ENCODE results near the gene ARSK.

Gene ARSK

DNA sequence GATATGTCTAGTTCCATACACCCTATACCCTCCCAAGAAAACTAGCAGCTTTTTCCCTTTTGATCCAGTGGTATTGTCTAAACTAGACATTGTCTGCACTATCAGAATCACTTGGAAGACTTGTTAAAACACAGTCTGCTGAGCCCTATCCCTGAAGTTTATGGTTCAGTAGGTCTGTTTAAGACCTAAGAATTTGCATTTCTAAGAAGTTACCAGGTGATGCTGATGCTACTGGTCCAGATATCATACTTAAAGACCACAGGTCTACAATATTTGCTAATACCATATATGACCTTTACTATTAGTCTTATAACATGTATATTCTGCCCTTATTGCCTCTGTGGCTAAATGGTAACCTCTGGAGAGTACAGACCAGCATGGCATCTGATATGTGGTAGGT, 23.4 kb upstream of the ARSK start:
- Histone ChIP-seq H3K4me1 (ENCODE audit: control insufficient read depth, insufficient read depth, low read length) (peaks cover 29% of the 10 kb centered on the region), H3K9me3 (ENCODE audit: control insufficient read depth, insufficient read depth, low read depth, low read length) (no peaks in the 10 kb centered on the region), H3K9ac (ENCODE audit: low read length) (no peak overlapping the region), H3K36me3 (ENCODE audit: control insufficient read depth, insufficient read depth, low read length) (peaks cover 47% of the 10 kb centered on the region), H3K4me3 (ENCODE audit: low read depth, low read length) (no peak overlapping the region), H3K27ac (ENCODE audit: low read depth, low read length) (no peak overlapping the region), H3K27me3 (ENCODE audit: control insufficient read depth, insufficient read depth, low read length) (no peaks in the 10 kb centered on the region)

GRCh38 chr5:95532415-95532814, 22.5 kb upstream of the ARSK start:
- H3K4me3 ChIP-seq (ENCODE audit: low read depth, low read length), result peak overlapping the region; percentile 14; the same call in 1 of the 2 replicates
- peaks cover 47% of the 10 kb centered on the region for H3K36me3 ChIP-seq (ENCODE audit: control insufficient read depth, insufficient read depth, low read length)

DNA sequence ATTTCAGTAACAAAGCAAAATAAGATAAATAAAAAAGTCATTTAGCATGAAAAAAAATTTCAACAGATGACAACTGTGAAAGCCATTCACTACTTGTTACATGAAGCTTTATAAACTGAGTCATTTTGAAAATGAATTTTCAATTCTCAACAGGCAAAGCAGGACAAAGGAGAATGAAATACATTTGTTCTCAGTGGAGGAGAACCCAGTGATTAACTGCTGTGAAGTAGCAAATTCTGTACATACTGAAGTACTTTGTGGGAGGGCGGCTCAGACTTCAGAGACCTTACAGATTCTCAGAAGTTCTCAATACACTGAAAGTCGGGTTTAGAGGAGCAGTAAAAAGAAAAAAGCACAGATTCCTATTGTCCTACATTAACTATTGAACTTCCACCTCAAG, 21.8 kb upstream of the ARSK start:
- no peaks in the 10 kb centered on the region for H3K27me3 ChIP-seq (ENCODE audit: control insufficient read depth, insufficient read depth, low read length)
- no peak overlapping the region for H3K9ac ChIP-seq (ENCODE audit: low read length)
- peaks cover 43% of the 10 kb centered on the region for H3K36me3 ChIP-seq (ENCODE audit: control insufficient read depth, insufficient read depth, low read length)
- peak overlapping the region; percentile 34 for H3K27ac ChIP-seq (ENCODE audit: low read depth, low read length)
- H3K4me1 ChIP-seq (ENCODE audit: control insufficient read depth, insufficient read depth, low read length), result peaks cover 29% of the 10 kb centered on the region
- H3K9me3 ChIP-seq (ENCODE audit: control insufficient read depth, insufficient read depth, low read depth, low read length), result no peaks in the 10 kb centered on the region
- H3K4me3 ChIP-seq (ENCODE audit: low read depth, low read length), result no peak overlapping the region

More at GRCh38 chr5:95532415-95532814, 22.5 kb upstream of the ARSK start:
- peaks cover 29% of the 10 kb centered on the region for H3K4me1 ChIP-seq (ENCODE audit: control insufficient read depth, insufficient read depth, low read length)
- no peaks in the 10 kb centered on the region for H3K9me3 ChIP-seq (ENCODE audit: control insufficient read depth, insufficient read depth, low read depth, low read length)
- peak overlapping the region; percentile 34 for H3K27ac ChIP-seq (ENCODE audit: low read depth, low read length)
- H3K9ac ChIP-seq (ENCODE audit: low read length), result no peak overlapping the region
- no peaks in the 10 kb centered on the region for H3K27me3 ChIP-seq (ENCODE audit: control insufficient read depth, insufficient read depth, low read length)

GRCh38 chr5:95533761-95534160, 21.1 kb upstream of the ARSK start:
- Histone ChIP-seq H3K27ac (ENCODE audit: low read depth, low read length) (0 out of 2 replicates have a peak overlapping the region, but pooled peaks have one; percentile 34), H3K27me3 (ENCODE audit: control insufficient read depth, insufficient read depth, low read length) (no peaks in the 10 kb centered on the region), H3K9ac (ENCODE audit: low read length) (no peak overlapping the region), H3K9me3 (ENCODE audit: control insufficient read depth, insufficient read depth, low read depth, low read length) (no peaks in the 10 kb centered on the region), H3K4me3 (ENCODE audit: low read depth, low read length) (no peak overlapping the region), H3K36me3 (ENCODE audit: control insufficient read depth, insufficient read depth, low read length) (peaks cover 38% of the 10 kb centered on the region), H3K4me1 (ENCODE audit: control insufficient read depth, insufficient read depth, low read length) (peaks cover 29% of the 10 kb centered on the region)

DNA sequence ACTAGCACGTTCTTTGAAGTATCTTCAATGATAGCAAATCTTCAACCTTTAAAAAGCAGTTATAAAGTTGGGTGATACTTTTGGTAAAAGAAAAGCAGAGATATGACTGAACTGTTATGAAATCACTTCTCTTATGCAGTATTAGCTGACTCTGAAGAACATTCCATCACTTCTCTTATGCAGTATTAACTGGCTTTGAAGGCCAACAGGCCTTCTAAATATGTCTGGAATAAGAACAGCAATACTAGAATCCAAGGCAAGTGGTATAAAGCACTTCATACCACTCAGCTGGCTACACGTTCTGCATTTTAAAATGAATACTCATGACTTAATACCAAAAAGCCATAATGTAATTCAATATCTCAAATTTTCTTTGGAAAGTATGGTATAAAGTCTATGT, 17.4 kb upstream of the ARSK start:
- no peak overlapping the region for H3K4me3 ChIP-seq (ENCODE audit: low read depth, low read length)
- H3K4me1 ChIP-seq (ENCODE audit: control insufficient read depth, insufficient read depth, low read length), result peaks cover 19% of the 10 kb centered on the region
- H3K27me3 ChIP-seq (ENCODE audit: control insufficient read depth, insufficient read depth, low read length), result no peaks in the 10 kb centered on the region
- no peak overlapping the region for H3K9ac ChIP-seq (ENCODE audit: low read length)
- no peak overlapping the region for H3K27ac ChIP-seq (ENCODE audit: low read depth, low read length)
- peaks cover 55% of the 10 kb centered on the region for H3K36me3 ChIP-seq (ENCODE audit: control insufficient read depth, insufficient read depth, low read length)
- H3K9me3 ChIP-seq (ENCODE audit: control insufficient read depth, insufficient read depth, low read depth, low read length), result no peaks in the 10 kb centered on the region

- Histone ChIP-seq H3K36me3 (ENCODE audit: control insufficient read depth, insufficient read depth, low read length) (peaks cover 81% of the 10 kb centered on the region), H3K27ac (ENCODE audit: low read depth, low read length) (no peak overlapping the region), H3K9me3 (ENCODE audit: control insufficient read depth, insufficient read depth, low read depth, low read length) (no peaks in the 10 kb centered on the region), H3K27me3 (ENCODE audit: control insufficient read depth, insufficient read depth, low read length) (no peaks in the 10 kb centered on the region), H3K9ac (ENCODE audit: low read length) (no peak overlapping the region), H3K4me3 (ENCODE audit: low read depth, low read length) (no peak overlapping the region), H3K4me1 (ENCODE audit: control insufficient read depth, insufficient read depth, low read length) (no peaks in the 10 kb centered on the region)
Measured at GRCh38 chr5:95543017-95543705, 11.7 kb upstream of the ARSK start.

DNA sequence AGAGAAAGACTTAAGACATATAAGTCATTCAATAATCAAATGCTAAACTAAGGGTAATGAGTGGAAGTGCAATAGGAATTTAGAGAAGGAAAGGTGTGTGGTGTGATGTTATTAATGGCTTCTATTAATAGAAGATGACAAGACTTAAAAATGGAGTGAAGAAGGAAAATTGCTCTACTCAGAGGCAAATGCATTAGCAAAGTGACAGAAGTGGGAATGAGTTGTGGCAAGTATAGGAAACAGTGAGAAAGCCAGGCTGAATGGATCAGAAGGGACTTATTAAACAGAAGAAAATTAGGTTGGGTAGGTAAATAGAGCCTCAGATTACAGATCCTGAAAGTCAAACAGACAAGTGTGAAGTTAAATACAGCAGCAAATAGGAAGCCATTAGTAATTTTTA, 5.9 kb upstream of the ARSK start:
- no peak overlapping the region for H3K4me3 ChIP-seq (ENCODE audit: low read depth, low read length)
- no peaks in the 10 kb centered on the region for H3K9me3 ChIP-seq (ENCODE audit: control insufficient read depth, insufficient read depth, low read depth, low read length)
- peaks cover 3% of the 10 kb centered on the region; the same call in 1 of the 2 replicates for H3K4me1 ChIP-seq (ENCODE audit: control insufficient read depth, insufficient read depth, low read length)
- no peak overlapping the region for H3K27ac ChIP-seq (ENCODE audit: low read depth, low read length)
- H3K9ac ChIP-seq (ENCODE audit: low read length), result no peak overlapping the region
- no peaks in the 10 kb centered on the region for H3K27me3 ChIP-seq (ENCODE audit: control insufficient read depth, insufficient read depth, low read length)
- peaks cover 54% of the 10 kb centered on the region for H3K36me3 ChIP-seq (ENCODE audit: control insufficient read depth, insufficient read depth, low read length)

GRCh38 chr5:95554331-95554646, 612 bp upstream of the ARSK start:
- H3K4me3 ChIP-seq (ENCODE audit: low read depth, low read length), result peak overlapping the region; percentile 75
- H3K9ac ChIP-seq (ENCODE audit: low read length), result peak overlapping the region; percentile 81
- no peaks in the 10 kb centered on the region for H3K27me3 ChIP-seq (ENCODE audit: control insufficient read depth, insufficient read depth, low read length)
- no peak overlapping the region; the same call in 1 of the 2 replicates for H3K27ac ChIP-seq (ENCODE audit: low read depth, low read length)
- H3K4me1 ChIP-seq (ENCODE audit: control insufficient read depth, insufficient read depth, low read length), result peaks cover 10% of the 10 kb centered on the region; the same call in 1 of the 2 replicates
- H3K36me3 ChIP-seq (ENCODE audit: control insufficient read depth, insufficient read depth, low read length), result peaks cover 9% of the 10 kb centered on the region
- no peaks in the 10 kb centered on the region for H3K9me3 ChIP-seq (ENCODE audit: control insufficient read depth, insufficient read depth, low read depth, low read length)

DNA sequence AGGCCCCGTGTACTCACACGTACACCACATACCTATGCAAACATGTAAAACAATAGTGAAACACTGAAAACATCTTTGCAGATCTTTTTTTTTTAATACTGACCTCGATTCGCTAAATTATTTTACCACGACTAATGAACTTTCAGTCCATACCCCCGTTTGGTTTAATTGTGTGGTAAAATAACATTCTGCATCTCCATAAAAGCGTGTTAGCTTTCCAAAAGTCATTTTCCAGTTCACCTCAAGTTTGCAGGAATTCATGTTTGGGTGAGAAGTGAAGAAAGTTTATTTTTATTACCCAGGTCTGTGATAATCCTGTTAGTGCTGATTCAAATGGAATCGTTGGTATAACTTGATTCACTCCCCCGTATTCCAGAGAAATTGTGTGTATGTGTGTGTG, 652 bp downstream of the ARSK start:
- Histone ChIP-seq H3K27me3 (ENCODE audit: control insufficient read depth, insufficient read depth, low read length) (no peaks in the 10 kb centered on the region), H3K4me3 (ENCODE audit: low read depth, low read length) (peak overlapping the region; percentile 75), H3K36me3 (ENCODE audit: control insufficient read depth, insufficient read depth, low read length) (peaks cover 7% of the 10 kb centered on the region), H3K9me3 (ENCODE audit: control insufficient read depth, insufficient read depth, low read depth, low read length) (no peaks in the 10 kb centered on the region), H3K4me1 (ENCODE audit: control insufficient read depth, insufficient read depth, low read length) (peaks cover 10% of the 10 kb centered on the region; the same call in 1 of the 2 replicates), H3K27ac (ENCODE audit: low read depth, low read length) (peak overlapping the region; percentile 8; the same call in 1 of the 2 replicates), H3K9ac (ENCODE audit: low read length) (peak overlapping the region; percentile 81)

- H3K9ac ChIP-seq (ENCODE audit: low read length), result no peak overlapping the region
- no peaks in the 10 kb centered on the region for H3K27me3 ChIP-seq (ENCODE audit: control insufficient read depth, insufficient read depth, low read length)
- H3K27ac ChIP-seq (ENCODE audit: low read depth, low read length), result no peak overlapping the region
- H3K4me1 ChIP-seq (ENCODE audit: control insufficient read depth, insufficient read depth, low read length), result peaks cover 10% of the 10 kb centered on the region; the same call in 1 of the 2 replicates
- no peak overlapping the region for H3K4me3 ChIP-seq (ENCODE audit: low read depth, low read length)
- peaks cover 2% of the 10 kb centered on the region for H3K36me3 ChIP-seq (ENCODE audit: control insufficient read depth, insufficient read depth, low read length)
- no peaks in the 10 kb centered on the region for H3K9me3 ChIP-seq (ENCODE audit: control insufficient read depth, insufficient read depth, low read depth, low read length)
Measured at GRCh38 chr5:95557841-95558240, 2.9 kb downstream of the ARSK start.

DNA sequence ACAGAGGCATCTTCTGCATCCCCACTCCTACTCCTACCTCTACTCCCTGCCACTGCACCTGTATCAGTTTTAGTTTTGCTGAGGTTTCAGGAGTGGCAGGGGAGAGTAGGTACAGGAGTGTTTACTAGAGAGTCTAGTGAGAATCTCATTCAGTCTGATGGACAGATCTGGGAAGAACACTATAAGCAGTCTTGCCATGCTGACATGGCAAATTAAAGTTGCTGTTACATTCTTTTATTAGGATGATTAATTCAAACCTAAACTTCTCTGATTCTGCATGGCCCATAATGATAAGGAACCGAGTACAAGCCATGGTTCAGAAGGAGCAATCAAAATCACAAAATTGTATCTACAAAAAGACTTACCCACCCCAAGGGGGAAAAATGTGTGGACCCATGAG, 7.4 kb downstream of the ARSK start:
- H3K9me3 ChIP-seq (ENCODE audit: control insufficient read depth, insufficient read depth, low read depth, low read length), result no peaks in the 10 kb centered on the region
- H3K27ac ChIP-seq (ENCODE audit: low read depth, low read length), result no peak overlapping the region
- no peaks in the 10 kb centered on the region for H3K4me1 ChIP-seq (ENCODE audit: control insufficient read depth, insufficient read depth, low read length)
- no peaks in the 10 kb centered on the region for H3K27me3 ChIP-seq (ENCODE audit: control insufficient read depth, insufficient read depth, low read length)
- no peak overlapping the region for H3K4me3 ChIP-seq (ENCODE audit: low read depth, low read length)
- H3K9ac ChIP-seq (ENCODE audit: low read length), result no peak overlapping the region
- H3K36me3 ChIP-seq (ENCODE audit: control insufficient read depth, insufficient read depth, low read length), result no peaks in the 10 kb centered on the region

Data from HUES6 (cell line).